MV-4-11 (cell line): ENCODE data around the gene HCFC1R1.

Experiments used
- DNase-seq: peaks from one replicate; lab custom pipeline; 2025; lab: John Stamatoyannopoulos, UW

Gene HCFC1R1

DNA sequence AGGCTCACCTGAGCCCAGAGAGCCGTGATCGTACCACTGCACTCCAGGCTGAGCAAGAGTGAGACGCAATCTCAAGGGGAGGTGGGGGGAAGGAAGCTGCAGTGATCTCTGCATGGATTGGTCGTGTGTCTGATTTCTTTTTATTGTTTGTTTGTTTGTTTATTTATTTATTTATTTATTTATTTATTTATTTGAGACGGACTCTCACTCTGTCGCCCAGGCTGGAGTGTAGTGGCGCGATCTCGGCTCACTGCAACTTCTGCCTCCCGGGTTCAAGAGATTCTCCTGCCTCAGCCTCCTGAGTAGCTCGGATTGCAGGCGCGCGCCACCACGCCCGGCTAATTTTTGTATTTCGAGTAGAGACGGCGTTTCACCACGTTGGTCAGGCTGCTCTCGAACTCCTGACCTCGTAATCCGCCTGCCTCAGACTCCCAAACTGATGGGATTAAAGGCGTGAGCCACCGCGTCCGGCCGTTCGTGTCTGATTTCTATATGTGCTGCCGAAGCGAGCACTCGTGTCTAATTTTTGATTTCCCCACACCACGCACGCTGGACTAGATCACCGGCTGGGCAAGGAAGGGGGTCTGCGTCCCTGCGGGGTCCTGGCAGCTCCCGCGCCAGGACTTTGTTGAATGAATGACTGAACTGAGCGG is 4.0 kb downstream of the HCFC1R1 start:
- DNase-seq, result peak; percentile 49

DNA sequence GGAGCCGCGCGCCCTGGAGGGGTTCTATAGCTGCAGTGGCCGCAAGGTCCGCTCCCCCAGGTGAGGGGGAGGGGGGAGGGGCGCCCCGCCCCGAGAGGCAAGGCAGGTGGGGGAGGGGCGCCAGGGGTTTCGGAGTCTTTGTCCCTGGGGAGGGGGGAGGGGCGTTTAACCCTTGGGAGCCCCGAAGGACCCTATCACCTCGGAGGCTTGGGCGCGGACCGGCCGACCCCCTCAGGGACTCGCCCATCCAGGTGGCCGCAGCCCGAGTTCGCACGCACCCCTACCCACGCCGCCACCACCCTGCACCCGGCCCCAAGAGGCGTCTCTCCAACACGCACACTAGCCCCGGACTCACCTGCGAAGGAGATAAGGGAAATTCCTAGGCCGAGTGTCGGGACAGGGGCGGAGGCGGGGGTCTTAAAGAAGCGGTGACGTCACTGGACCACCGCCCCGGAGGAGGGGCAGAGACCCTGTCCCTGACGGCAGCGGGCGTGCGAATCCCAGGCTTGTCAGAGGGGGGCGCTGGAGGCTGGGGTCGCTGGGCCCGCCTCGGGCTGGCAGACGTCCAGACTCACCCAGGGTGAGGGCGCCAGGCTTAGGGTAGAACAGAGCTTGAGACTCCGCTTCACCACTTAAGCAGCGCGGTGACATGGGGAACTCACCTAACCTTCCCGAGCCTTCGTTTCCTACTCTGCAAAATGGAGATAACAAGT is 5.8 kb downstream of the HCFC1R1 start, which contains the start of gene CLDN6:
Gene CLDN6 (minus strand): TSS at position 390 of the 713 bp plus-strand sequence. CDS start 2,162 bp downstream, outside the sequence.
- DNase-seq, result no peak

DNA sequence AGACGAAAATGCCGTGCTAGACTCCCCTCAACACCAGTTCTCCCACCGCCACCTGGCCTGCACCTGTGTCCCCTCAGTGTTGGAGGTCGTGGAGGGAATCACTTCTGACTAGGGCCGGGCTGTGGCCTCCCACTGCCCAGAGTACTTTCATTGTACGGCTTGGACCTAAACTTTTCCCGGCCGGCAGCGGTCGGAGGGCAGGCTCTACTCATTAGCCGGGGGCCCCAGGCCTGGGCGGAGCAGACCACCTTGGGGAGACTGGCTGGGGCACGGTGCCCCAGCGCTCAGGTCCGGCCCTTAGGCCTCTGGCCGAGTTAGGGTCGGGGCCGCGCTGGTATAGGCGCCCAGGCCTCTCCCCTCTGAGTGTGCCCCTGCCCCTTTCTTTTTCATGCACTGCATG is 6.4 kb downstream of the HCFC1R1 start:
- no peak for DNase-seq

DNA sequence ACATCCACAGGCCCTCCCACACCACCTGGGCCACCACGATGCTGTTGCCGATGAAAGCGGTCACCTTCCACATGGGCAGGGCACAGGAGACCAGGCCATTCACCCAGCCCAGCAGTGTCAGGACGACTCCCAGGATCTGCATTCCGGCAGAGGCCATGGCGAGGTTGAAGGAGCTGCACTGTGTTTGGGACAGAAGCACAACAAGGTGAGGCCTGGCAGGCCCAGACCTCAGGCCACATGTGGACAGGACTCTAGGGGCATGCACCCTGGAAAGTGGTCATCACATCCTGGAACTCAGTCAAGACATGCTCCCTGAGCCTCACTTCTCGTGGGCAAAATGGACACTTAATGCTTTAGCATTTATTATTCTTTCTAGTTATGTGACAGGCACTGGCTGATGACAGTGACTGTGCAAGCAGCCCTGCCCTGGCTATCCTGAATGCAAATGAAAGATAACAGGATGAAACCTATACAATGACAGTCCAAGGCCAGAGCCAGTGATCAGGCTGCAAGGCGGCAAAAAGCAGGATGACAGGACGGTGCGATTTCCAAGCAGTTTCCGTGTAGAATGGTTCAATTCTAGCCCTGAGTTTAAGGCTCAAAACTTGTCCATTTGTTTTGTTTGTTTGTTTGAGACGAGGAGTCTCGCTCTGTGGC is 7.7 kb downstream of the HCFC1R1 start:
- DNase-seq, result no peak

DNA sequence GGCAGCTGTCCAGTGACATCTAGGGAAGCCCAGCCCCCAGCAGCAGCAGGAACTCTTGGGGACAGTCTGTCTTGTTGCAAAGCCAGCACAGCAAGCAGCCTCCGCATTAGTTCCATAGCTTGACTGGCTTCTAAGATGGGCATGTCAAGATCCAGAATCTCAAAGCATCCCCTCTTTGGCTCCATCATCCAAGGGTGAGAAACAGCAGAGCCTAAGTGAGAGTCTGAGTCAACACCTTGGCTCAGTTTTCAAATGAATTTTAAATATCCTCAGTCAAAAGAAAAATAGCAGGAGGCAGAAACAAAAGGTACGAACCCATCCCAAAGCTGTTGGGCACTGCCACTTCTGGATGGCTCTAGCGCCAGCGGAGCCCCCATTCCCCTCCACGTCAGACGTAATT is 8.8 kb downstream of the HCFC1R1 start:
- no peak for DNase-seq

DNA sequence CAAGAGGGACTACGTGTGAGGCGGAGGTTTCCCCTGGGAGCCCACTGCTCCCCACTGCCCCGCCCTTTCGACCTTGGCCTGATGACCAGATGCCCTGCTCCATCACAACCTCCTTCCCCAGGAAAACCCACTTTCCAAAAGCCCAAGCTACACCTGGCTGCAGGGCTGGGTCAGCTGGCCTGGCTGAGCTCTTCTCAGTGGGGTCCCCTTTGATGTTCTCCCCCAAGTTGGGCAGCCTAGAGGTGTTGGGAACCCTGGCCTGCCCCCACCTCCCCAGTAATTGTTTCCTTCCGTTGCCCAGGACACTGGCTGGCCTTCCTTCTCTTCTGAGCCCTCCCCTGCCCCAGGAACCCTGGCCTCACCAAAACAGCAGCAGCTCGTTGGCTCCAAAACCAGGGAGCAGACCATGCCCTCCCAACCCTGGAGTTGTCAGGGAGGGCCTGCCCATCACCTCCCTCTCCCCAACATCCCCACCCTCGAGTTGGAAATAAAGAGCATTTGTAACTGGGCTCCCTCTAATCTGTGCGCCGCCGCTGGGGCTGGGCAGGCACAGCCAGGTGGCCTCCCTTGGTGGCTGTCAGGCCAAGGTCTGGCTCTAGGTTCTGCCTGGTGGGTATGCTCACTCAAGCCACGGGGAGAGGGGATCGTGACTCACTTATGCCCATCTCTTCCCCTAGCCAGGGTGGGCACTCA is 9.6 kb downstream of the HCFC1R1 start:
- DNase-seq, result no peak

DNA sequence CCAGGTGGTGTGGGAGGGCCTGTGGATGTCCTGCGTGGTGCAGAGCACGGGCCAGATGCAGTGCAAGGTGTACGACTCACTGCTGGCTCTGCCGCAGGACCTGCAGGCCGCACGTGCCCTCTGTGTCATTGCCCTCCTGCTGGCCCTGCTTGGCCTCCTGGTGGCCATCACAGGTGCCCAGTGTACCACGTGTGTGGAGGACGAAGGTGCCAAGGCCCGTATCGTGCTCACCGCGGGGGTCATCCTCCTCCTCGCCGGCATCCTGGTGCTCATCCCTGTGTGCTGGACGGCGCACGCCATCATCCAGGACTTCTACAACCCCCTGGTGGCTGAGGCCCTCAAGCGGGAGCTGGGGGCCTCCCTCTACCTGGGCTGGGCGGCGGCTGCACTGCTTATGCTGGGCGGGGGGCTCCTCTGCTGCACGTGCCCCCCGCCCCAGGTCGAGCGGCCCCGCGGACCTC is 10.2 kb downstream of the HCFC1R1 start:
- no peak for DNase-seq

DNA sequence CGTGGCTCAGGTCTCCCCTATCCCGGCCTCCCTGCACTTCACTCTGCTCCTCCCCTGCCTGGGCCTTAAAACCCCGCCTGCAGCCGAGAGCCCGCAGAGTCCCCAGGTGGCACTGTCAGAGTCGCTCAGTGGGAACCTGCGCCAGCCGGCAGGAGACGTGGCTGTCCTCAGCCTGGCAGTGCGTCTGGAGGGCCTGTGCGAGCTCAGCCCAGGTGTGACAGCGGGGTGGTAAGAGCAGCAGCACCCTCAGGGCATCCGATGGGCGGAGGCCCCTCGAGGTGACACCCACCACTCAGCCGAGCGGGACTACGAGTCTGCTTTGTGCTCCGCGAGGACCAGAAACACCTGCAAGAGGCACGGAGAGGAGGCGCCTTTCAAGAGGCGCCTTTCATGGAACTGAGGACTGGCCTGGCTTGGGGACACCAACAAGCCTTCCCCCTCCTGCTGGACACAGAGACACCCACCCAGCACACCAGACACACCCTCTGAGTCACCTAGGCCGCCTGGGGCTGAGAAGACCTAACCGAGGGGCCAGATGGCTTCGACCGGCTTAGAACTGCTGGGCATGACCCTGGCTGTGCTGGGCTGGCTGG is 10.8 kb downstream of the HCFC1R1 start, which contains the start of gene CLDN9:
Gene CLDN9 (plus strand): TSS at position 96 of the 593 bp plus-strand sequence. CDS start 440 bp downstream, at position 536.
- no peak for DNase-seq

DNA sequence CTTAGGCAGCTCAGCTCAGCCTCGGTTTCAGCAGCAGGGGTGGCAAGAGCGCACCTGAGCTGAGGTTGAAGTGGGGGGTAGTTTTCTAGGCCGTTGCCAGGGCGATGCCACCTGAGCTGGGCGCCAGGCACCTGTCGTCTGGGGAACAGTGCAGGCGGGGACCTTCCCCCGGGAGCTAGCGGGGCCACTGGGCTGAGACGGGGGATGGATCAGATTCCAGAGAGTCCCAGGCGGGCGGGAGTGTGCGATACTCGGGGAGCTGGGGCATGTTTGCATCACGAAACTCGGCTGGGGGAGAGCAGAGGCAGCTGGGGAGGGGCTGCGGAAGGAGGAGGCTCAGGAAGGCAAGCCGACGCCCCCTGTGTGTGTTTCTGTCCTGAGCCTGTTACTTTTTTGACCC is 11.5 kb downstream of the HCFC1R1 start:
- DNase-seq, result no peak

DNA sequence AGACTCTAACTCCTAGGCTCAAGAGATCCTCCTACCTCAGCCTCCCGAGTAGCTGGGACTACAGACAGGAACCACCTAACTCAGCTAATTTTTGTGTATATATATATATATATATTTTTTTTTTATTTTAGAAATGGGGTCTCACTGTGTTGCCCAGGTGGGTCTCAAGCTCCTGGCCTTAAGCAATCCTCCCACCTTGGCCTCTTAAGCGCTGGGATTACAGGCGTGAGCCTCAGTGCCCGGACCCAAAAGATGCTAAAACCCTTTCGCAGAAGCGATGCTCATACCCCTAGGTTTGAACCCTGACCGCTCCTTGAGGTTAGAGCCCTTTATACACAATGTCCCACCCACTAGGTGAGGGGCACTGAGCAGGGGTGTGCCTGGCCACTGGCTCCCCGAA is 13.2 kb downstream of the HCFC1R1 start:
- no peak for DNase-seq

DNA sequence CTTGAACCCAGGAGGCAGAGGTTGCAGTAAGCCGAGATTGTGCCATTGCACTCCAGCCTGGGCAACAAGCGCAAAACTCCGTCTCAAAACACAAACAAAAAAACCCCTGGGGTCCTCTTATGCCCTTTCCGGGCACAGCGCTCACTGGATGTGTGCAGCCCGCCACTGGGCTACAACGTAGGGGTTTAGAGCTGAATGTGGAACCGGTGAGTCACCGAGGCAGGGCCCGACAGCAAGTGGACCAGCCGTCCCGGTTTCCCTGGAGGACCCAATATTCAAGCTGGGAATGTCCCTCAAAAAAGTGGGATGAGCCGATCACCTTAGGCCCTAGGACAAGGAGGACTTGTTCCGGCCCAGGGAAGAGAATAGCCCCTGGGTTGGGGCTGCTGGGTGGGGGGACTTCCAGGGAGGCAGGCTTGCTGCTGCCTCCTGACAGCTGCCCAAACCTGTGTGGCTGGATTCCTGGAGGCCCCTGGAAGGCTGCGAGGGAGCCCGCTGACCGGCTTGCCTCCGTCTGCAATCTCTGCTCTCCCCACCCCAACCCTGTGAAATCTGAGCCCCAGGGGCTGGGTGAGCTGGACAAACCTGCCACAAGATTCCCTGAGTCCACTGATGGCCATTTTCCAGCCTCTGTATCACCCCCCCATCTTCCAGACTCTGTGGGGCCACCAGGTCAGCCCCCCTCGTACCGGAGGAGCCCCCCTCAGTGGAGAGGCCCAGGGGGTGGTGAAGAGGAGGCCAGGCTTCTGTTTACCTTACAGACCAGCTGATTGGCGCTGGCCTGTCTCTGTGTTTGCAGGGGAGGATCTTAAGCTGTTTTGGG is 14.0 kb downstream of the HCFC1R1 start:
- DNase-seq, result no peak

DNA sequence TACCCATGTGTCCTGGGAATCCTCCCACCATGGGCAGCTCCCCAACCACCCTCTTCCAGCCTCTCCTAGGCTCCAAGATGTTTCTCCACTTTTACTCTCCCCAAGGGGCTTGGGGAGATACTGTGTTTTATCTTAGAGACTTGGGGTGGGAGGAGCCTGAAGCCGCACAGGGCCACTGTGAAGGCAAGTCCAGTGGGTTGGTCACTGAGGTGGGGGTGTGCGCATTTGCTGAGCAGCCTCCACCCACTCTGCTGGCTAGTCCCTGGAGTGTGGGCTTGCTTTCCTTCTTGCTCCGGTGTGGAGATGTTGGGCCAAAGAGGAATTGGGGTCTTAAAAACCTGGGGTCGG is 15.1 kb downstream of the HCFC1R1 start:
- no peak for DNase-seq

DNA sequence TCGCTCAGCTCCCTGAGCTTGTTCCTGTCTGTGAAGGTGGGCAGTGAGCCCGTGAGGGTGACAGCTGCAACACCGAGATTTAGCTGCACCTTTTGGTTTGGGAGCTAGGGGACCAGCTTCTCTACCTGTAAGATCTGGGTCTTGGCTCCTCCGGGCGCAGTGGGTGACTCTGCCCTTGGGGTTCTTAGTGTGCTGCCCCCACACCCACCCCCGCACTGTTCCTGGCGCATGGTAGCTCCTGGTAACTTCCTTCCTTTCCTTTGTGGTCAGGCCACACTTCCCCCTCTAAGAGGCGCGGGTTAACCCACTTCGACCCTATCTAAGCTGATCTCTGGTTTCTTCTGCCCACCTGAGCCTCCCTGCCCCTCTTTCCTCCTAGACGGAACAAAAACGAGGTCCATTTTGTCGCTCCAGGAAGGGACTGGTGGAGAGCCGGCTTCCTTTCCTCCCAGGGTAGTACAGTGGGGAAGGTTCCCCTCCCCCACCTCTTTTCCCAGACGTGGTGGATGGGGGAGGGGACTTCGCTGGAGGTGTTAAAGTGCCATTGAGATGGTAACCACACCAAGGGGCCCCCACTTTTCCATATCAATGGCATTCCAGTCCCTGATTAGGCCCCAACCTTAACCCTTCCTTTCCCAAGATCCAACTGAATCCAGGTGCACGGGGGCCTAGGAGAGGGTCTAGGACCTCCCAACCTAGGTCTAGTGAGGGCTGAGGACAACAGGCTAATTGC is 15.6 kb downstream of the HCFC1R1 start:
- DNase-seq, result peak; percentile 61

DNA sequence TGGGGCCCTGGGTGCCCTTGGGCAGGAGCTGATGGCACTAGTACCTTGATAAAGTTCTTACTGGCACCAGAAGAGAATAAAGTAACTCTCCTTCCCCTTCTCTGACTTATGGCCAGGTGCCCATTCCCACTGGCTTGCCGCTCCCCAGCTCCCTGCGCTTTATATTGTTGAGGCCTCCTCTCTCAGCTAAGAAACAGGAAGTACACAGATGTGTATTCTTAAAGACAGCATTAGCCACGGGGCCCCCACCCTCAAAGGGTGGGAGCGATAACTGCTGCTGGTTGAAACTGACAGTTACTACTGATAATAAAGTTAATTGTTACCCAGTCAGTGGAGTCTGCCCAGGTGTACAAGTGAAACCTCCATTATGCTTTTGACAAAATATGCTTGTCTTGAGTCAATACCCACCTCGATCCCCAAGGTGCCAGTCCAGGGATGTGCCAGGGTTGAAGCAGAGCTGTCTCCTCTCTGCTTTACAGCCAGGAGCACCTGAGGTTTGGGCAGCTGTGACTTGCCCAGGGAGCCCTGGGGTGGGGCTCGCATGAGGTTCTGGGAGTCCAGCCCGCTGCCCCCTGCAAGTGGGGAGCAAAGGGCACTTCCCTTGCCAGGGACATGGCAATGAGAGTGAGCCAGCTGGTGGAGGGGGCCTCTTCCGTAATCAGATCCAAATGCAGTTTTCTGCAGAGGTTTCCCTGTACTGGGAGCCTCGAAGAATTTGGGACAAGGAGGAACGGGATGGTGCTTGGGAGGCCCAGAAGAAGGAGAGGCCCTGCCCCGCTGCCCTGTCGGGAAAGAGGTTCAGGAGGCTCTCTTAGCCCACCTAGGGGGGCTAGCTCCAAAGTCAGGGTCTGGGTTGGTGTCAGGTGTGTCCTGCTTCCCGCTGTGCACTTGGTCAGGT is 16.4 kb downstream of the HCFC1R1 start:
- DNase-seq, result peak; percentile 40

DNA sequence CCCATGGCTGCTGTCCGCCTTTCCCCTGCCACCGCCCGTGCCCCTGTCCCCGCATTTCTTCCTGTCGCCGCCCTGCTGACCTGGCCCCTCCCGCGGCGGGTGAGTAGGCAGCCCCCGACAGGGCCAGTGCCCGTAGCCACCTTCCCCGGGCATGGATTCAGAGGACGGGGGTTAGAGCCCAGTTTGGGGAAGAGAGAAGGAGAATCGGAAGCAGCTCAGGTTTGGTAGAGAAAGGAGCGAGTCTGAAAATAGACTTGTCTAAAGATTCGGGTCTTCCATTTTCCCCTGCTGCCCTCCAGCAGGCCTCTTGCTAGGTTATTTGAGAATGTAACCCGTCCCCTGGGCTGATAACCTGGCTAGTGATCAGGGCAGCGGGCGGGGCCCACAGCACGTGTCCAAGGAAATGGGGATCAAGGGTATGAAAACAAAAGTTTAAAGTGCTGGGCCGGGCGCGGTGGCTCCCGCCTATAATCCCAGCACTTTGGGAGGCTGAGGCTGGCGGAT is 18.9 kb downstream of the HCFC1R1 start:
- DNase-seq, result peak; percentile 1

DNA sequence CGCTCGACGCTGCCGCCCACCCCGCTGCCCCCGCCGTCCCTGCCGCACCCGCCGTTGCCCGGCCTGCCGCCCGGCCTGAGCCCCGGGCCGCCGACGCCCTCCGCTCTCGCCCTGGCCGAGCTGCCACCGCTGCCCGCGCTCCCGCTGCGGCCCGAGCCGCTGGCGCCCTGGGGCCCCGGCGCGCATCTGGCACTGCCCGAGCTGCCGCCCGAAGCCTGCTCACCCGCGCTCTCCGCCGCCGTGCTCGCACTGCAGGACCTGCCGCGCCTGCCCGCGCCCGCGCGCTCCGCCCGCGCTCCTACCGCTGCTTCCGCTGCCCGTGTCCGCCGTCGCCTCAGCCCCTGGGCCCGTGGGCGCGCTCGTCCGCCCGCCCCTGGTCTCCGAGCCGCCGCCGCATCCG is 19.4 kb downstream of the HCFC1R1 start:
- DNase-seq, result no peak

DNA sequence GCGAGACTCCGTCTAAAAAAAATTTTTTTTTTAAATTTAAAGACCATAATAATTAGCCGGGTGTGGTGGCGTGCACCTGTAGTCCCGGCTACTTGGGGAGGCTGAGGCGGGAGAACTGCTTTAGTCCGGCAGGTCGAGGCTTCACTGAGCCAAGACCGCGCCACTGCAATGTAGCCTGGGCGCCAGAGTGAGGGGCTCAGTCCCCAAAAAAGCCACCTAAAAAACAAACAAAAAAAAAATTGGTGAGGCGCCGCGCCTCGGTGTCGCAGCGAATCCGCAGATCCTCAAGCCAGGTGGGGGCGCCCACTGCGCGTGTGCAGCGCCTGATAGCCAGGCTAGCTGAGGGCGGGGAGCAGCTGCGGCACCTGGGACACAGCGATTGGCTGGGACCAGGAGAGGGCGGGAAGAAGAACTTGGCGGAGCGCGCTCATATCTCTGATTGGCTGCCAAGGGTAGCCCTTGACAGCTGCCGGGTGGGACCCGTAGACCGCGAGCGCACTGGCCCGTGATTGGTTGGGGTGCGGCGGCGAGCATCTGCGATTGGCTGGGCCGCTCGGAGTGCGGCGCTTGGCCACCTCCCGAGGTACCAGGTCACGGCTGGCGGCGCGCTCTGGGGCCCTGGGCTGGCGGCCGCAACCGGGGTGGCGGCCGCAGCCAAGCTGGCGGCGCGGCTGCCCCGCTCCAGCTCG is 20.0 kb downstream of the HCFC1R1 start:
- DNase-seq, result peak; percentile 99

DNA sequence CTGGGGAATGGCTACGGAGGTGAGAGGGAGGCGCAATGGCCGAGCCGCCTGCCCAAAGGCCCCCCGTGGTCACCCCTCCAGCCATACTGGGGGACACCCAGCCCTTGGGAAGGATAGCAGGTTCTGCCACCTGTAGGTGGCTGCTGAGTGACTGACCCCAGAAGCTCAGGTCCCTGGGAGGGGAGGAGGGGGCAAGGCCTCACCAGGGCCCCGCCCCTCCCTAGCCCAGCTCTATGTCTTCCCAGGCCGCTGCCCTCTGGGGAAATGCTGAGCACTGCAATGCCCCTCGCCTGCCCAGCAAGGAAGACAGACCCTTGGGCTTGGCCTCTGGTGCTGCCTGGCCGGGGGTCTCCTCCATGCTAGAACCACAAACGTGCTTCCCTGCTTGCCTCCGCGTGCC is 22.4 kb downstream of the HCFC1R1 start:
- DNase-seq, result no peak

DNA sequence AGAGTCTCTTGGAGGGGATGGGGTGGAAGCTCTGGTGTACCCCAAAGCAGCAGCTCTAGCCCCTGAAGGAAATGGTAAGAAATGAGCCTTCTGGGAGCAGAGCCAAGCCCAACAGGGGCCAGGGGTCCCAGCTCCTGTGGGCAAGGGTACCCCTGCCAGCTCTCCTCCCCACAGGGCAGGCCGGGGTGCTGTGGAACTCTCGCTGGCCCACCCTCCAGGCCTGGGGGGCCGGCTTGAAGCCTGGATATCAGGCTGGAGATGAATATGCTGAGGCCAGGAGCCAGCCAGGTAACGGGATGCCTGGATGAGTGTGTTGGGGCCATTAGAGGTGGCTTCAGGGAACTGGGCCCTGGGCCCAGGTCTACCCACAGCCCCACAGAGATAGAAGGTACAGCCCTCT is 23.2 kb downstream of the HCFC1R1 start:
- DNase-seq, result no peak
